NT2/D1 (cell line): Measurements from ENCODE around the gene EIF3B.

Experiments
- DNase-seq: peaks from one replicate; pipeline ENCODE4 v3.0.0-alpha.2; 2011; ENCODE audit warnings: low read depth, low spot score
- H3K27me3 ChIP-seq: 2 replicates; pipeline ENCODE4 v1.6.0; 2011; ENCODE audit warnings: mild to moderate bottlenecking; ENCODE audit not compliant: insufficient read length, insufficient read depth
- H3K36me3 ChIP-seq: 2 replicates; pipeline ENCODE4 v1.6.1; 2011; ENCODE audit warnings: mild to moderate bottlenecking, low read length, mixed read lengths; ENCODE audit not compliant: insufficient read depth, insufficient read length
- H3K4me1 ChIP-seq: 2 replicates; pipeline ENCODE4 v1.5.1; 2011; ENCODE audit not compliant: insufficient read depth, insufficient read length
- H3K4me3 ChIP-seq: 2 replicates; pipeline ENCODE4 v1.5.1; 2011; ENCODE audit warnings: low read depth; ENCODE audit not compliant: insufficient read length
- H3K9ac ChIP-seq: 2 replicates; pipeline ENCODE4 v1.6.0; 2011; ENCODE audit warnings: low read depth; ENCODE audit not compliant: insufficient read length
- H3K9me3 ChIP-seq: 2 replicates; pipeline ENCODE4 v1.5.1; 2011; ENCODE audit warnings: mild to moderate bottlenecking, low read length; ENCODE audit not compliant: insufficient read depth
- SUZ12 ChIP-seq: IDR thresholded peaks from 2 replicates; pipeline ENCODE4 v1.6.1; 2011; ENCODE audit not compliant: insufficient read length, insufficient read depth; ENCODE audit errors: extremely low read depth
- YY1 ChIP-seq: IDR thresholded peaks from 2 replicates; pipeline ENCODE4 v1.6.1; 2011; ENCODE audit not compliant: insufficient read length, insufficient read depth
- ZNF274 ChIP-seq: IDR thresholded peaks from 2 replicates; pipeline ENCODE4 v1.6.1; 2011; ENCODE audit warnings: mild to moderate bottlenecking, low read depth, low read length

EIF3B gene

GRCh38 chr7:2350861-2351260, 3.8 kb upstream of the EIF3B start:
- TF ChIP-seq YY1: no peak
- TF ChIP-seq SUZ12: no peak
- TF ChIP-seq ZNF274: no peak
- H3K4me3 ChIP-seq: no peak overlapping the region
- no peak for DNase-seq
- peak overlapping the region; percentile 26 for H3K9ac ChIP-seq
- H3K27me3 ChIP-seq: no peaks in the 10 kb centered on the region
- H3K9me3 ChIP-seq: no peaks in the 10 kb centered on the region
- H3K4me1 ChIP-seq: peaks cover 6% of the 10 kb centered on the region
- peaks cover 43% of the 10 kb centered on the region for H3K36me3 ChIP-seq

GRCh38 chr7:2353113-2353935, 1.3 kb upstream of the EIF3B start:
- Histone ChIP-seq H3K36me3 (peaks cover 52% of the 10 kb centered on the region), H3K4me3 (peak overlapping the region; percentile 99), H3K9me3 (no peaks in the 10 kb centered on the region), H3K27me3 (no peaks in the 10 kb centered on the region), H3K4me1 (peaks cover 4% of the 10 kb centered on the region), H3K9ac (peak overlapping the region; percentile 97)
- TF ChIP-seq SUZ12: no peak
- no peak for TF ChIP-seq YY1
- DNase-seq: no peak

GRCh38 chr7:2353936-2354185, 766 bp upstream of the EIF3B start:
- H3K36me3 ChIP-seq: peaks cover 57% of the 10 kb centered on the region
- H3K4me1 ChIP-seq: peaks cover 4% of the 10 kb centered on the region
- peak overlapping the region; percentile 97 for H3K9ac ChIP-seq
- no peaks in the 10 kb centered on the region for H3K27me3 ChIP-seq
- TF ChIP-seq YY1: no peak
- TF ChIP-seq ZNF274: no peak
- TF ChIP-seq SUZ12: no peak
- peak overlapping the region; percentile 99 for H3K4me3 ChIP-seq
- H3K9me3 ChIP-seq: no peaks in the 10 kb centered on the region
- peak; percentile 86 for DNase-seq

GRCh38 chr7:2354939-2355704, 495 bp downstream of the EIF3B start:
- Histone ChIP-seq H3K36me3 (peaks cover 62% of the 10 kb centered on the region), H3K27me3 (no peaks in the 10 kb centered on the region), H3K4me1 (peaks cover 4% of the 10 kb centered on the region), H3K9ac (peak overlapping the region; percentile 97), H3K9me3 (no peaks in the 10 kb centered on the region), H3K4me3 (peak overlapping the region; percentile 99)
- TF ChIP-seq YY1 (no peak), SUZ12 (no peak), ZNF274 (no peak)
- DNase-seq: no peak

GRCh38 chr7:2355705-2356008, 1.0 kb downstream of the EIF3B start:
- Histone ChIP-seq H3K36me3 (peaks cover 67% of the 10 kb centered on the region), H3K27me3 (no peaks in the 10 kb centered on the region), H3K4me3 (peak overlapping the region; percentile 99), H3K4me1 (peaks cover 4% of the 10 kb centered on the region), H3K9me3 (no peaks in the 10 kb centered on the region), H3K9ac (peak overlapping the region; percentile 97)
- DNase-seq: no peak
- TF ChIP-seq YY1: no peak
- no peak for TF ChIP-seq ZNF274
- no peak for TF ChIP-seq SUZ12

- no peak for DNase-seq
- H3K27me3 ChIP-seq: no peaks in the 10 kb centered on the region
- H3K4me1 ChIP-seq: peaks cover 4% of the 10 kb centered on the region
- TF ChIP-seq ZNF274: no peak
- no peak for TF ChIP-seq SUZ12
- no peak for TF ChIP-seq YY1
- no peak overlapping the region for H3K4me3 ChIP-seq
- no peaks in the 10 kb centered on the region for H3K9me3 ChIP-seq
- H3K9ac ChIP-seq: no peak overlapping the region
- peaks cover 67% of the 10 kb centered on the region for H3K36me3 ChIP-seq
Observed at GRCh38 chr7:2357165-2357564, 2.5 kb downstream of the EIF3B start.

- Histone ChIP-seq H3K9ac (no peak overlapping the region), H3K4me3 (no peak overlapping the region), H3K4me1 (peaks cover 4% of the 10 kb centered on the region), H3K36me3 (peaks cover 67% of the 10 kb centered on the region), H3K27me3 (no peaks in the 10 kb centered on the region), H3K9me3 (no peaks in the 10 kb centered on the region)
- no peak for TF ChIP-seq YY1
- TF ChIP-seq ZNF274: no peak
- no peak for TF ChIP-seq SUZ12
- no peak for DNase-seq
Observed at GRCh38 chr7:2357571-2357970, 2.9 kb downstream of the EIF3B start.
